GM12874 (cell line): ENCODE data around the gene CEP68.

ENCODE experiments used
- TF ChIP-seq, protein P1 (sequence below): IDR thresholded peaks from 2 replicates; pipeline ENCODE4 v1.5.1; 2011; ENCODE audit warnings: low read depth, mild to moderate bottlenecking, control low read depth, low read length, moderate library complexity; ENCODE audit not compliant: insufficient read depth

The CEP68 gene

DNA sequence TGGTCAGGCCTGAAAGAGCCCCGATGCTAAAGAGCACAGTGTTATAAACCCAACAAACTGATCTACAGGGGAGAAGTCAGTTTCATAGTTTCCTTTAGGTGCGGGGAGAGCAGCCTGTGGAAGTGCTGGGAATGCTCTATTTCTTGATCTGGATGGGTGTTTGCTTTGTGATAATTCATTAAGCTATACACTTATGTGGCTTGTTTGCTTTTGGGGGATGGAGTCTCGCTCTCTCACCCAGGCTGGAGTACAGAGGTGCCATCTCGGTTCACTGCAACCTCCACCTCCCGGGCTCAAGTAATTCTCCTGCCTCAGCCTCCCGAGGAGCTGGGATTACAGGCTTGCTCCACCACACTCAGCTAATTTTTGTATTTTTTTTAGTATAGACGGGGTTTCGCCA lies 30.1 kb upstream of the CEP68 start:
- TF ChIP-seq, protein P1, sequence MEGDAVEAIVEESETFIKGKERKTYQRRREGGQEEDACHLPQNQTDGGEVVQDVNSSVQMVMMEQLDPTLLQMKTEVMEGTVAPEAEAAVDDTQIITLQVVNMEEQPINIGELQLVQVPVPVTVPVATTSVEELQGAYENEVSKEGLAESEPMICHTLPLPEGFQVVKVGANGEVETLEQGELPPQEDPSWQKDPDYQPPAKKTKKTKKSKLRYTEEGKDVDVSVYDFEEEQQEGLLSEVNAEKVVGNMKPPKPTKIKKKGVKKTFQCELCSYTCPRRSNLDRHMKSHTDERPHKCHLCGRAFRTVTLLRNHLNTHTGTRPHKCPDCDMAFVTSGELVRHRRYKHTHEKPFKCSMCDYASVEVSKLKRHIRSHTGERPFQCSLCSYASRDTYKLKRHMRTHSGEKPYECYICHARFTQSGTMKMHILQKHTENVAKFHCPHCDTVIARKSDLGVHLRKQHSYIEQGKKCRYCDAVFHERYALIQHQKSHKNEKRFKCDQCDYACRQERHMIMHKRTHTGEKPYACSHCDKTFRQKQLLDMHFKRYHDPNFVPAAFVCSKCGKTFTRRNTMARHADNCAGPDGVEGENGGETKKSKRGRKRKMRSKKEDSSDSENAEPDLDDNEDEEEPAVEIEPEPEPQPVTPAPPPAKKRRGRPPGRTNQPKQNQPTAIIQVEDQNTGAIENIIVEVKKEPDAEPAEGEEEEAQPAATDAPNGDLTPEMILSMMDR = no peak

GRCh38 chr2:65026704-65027464 lies 29.3 kb upstream of the CEP68 start:
- TF ChIP-seq, protein P1 = no peak

DNA sequence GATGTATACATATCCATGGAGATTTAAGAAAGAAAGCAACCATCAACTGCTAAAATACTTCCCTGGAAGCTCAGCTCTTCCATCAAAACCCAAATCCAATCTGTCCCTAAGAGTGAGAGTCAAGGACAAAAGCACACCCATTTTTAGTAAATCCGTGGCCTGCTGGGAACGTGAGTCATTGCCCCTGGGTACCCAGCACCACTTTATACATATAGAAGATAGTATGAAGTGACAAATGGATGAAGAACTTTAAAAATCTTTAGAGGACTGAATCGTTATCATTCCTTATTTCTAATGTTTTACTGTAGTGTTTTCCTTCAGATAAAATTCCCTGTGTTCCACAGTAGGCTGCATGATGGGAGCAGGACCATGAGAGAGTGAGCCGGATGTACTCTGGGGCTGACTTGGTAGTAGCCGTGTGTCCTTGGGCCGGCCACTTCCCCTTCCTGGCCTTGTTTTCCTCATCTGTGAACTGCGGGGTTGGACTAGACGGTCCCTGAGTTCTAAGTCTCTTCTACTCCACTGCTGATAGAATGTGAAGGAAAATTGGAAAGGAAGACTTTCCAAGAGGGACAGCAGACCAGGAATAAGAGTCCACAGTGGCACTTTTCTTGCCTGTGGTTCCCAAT lies 28.5 kb upstream of the CEP68 start:
- TF ChIP-seq, protein P1 = no peak

DNA sequence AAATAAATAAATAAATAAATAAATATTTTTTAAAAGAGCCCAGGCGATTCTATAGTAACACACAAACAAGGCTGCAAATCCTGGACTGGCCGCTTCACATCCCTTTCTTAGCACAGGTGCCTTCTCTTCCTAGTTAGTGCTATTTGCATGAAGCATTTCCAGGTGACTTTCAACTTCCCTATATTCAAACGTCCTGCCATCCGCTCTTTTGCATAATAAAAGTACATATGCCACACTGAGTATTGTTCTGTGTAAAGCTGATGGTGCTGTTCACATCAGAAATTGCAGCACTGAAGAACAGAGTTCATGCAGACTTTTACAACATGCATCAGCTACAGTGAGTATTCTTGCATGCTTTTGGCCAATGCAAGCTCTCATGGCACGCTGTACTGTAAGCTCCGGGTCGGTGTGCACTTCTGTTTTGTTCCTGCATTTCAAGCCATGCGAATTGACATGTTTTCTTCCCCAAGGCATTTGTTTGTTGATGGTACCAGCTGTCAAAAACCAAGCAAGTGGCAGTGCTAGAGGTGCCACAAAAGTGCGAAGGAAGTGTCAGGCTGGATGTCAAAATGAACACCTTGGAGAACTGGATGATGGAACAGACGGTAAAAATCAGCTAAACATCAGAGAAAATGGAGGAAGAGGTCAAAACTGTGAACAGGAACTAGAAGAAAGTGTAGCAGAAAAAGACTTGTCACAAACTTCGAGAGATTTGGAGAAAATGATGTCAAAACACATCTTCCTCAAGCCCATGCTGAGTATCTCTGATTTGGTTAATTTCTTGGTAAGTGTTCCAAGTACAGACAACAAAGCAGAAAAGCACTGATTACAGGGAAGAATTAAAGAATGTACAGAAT lies 25.5 kb upstream of the CEP68 start:
- TF ChIP-seq, protein P1 = no peak

DNA sequence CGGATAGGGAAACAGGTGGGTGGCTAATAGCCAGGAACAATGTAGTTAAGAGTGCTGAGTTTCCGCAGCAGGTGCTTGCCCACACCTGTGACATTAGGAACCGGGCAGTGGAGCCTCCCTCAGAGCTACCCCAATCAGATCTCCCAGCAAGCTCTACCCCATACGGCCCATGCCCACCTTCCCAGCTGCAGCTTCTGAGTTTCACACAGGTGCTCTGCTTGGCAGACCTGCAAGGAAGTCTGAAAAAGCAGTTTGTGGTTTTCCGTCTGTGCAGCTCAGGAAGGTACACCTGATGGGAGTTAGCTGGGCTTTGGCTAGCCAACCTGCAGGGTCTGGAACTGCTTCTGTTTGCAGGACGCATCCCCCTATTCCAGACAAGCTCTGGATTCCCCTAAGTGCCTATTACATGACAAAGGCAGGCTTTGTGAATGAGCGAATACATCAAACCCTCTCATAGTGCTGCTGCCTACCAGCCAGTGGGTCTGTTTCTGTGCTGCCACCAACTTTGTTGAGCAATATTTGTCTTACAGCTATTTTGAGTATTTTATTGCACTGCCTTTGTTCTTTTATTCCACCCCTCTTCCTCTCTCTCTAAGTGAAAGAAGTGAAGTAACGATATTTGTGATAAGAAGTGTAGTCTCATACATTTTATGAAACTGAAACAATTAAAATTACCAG lies 24.7 kb upstream of the CEP68 start:
- TF ChIP-seq, protein P1 = no peak

GRCh38 chr2:65032019-65032975 lies 23.9 kb upstream of the CEP68 start:
- TF ChIP-seq, protein P1 = no peak
